ENCODE data around the gene AKT1. TPM values are rescaled to one million over a fixed set of nuclear protein-coding genes. Genes with fewer than 3 reads are reported as not detected.
"Not testable (repeated sequence)": the region's sequence is repeated elsewhere in the genome, so short reads cannot be mapped to it uniquely, and the experiment has no call there.

The AKT1 gene
- total RNA-seq, 1 donor from 2014 or later = 124 TPM

DNA sequence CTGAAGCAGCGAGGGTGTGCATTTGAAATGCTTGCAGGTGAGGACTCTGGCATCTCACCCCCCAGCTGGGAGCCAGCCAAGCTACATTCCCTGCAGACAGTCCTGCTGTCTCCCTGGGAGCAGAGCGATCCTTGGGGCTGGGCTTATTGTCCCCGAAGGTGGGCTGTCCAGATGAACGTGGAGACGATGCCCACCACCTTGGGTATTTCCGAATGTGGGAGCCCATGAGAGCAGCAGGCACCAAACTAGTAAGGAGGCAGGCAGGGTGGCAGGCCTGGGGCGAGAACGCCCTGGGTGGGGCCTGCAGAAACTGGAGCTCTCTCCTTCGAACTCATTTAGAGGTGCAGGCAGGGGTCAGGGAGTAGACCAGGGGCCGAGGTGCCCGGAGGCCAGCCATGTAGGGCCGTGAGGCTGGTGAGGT lies 23.8 kb upstream of the AKT1 start:
- no peak for DNase-seq (ENCODE audit: low spot score)

DNA sequence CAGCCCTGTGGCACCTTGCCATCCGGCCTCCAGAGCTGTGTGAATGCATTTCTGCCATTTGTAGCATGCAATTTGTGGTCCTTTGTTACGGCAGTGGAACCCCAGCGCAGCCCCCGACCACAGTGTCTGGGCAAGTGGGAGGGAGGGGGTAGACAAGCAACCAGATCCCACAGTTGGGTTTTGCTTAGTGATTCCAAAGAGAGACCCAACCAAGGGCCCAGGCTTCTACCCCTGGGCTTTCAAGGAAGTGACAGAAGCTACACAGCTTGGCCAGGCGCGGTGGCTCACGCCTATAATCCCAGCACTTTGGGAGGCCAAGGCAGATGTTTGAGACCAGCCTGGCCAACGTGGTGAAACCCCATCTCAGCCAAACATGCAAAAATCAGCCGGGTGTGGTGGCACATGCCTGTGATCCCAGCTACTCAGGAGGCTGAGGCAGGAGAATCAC lies 23.2 kb upstream of the AKT1 start:
- DNase-seq (ENCODE audit: low spot score) = no peak

DNA sequence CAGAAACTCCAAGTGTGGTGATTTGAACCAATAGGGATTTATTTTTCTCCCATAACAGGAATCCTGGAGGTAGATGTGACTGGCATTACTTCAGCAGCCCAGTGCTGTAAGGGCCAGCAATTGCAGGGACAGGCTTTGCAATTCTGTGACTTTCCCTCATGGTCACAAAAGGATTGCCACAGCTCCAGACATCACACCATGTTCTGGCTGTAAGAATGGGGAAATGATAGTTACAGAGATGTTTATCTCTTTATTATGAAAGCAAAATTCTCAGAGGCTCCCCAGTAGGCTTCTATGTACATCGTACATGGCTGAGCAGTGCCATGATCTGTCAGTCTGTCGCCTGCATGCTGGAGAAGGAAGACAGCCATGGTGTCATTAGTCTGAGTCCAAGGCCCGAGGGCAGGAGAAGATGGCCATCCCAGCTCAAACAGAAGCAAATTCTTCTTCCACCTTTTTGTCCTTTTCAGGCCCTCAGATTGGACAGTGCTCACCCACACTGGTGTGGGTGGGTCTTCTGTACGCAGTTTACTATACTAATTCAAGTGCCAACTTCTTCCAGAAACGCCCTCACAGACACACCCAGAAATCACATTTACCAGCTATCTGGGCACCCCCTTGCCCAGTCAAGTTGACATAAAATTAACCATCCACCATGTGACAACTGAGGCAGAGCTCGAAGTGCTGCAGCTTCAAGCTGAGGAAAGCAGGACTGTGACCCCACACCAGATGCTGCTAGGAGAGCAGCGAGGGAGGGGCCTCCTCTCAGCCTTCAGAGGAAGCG lies 22.6 kb upstream of the AKT1 start:
- no peak for DNase-seq (ENCODE audit: low spot score)

DNA sequence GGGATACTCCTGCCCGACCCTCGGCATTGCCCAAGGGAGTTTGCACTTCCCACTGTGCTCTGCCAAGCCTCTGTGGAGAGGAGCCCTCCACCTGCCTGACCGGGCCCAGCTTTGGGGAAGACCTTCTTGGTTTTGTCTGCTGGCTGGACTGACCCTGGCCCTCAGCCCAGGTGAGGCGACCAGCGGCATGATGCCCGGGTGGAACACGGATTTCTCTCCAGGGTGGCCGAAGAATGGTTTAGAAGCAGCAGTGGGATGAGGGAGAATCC lies 21.0 kb upstream of the AKT1 start:
- no peak for DNase-seq (ENCODE audit: low spot score)

DNA sequence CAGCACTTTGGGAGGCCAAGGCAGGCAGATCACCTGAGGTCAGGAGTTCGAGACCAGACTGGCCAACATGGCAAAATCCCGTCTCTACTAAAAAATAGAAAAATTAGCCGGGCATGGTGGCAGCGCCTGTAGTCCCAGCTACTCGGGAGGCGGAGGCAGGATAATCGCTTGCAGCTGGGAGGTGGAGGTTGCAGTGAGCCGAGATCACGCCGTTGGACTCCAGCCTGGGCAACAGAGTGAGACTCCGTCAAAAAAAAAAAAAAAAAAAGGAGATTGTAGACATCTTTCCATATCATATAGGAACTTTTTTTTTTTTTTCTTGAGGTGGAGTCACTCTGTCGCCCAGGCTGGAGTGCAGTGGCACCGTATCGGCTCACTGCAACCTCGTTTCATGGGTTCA lies 19.2 kb upstream of the AKT1 start:
- not testable (repeated sequence) for DNase-seq (ENCODE audit: low spot score)

DNA sequence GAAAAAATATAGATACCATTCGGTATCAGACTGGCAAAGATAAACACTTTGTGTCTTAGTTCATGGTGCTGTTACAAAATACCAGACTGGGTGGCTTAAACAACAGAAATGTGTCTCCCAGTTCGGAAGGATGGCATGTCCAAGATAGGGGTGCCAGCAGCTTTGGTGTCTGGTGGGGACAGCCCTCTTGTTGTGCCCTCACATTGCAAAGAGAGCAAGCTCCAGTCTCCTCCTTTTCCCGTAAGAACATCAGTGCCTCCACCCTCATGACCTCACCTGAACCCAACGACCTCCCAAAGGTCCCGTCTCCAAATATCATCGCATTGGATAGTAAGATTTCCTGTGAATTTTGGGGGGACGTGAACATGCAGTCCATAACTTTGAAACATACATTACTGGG lies 17.7 kb upstream of the AKT1 start:
- DNase-seq (ENCODE audit: low spot score) = no peak

DNA sequence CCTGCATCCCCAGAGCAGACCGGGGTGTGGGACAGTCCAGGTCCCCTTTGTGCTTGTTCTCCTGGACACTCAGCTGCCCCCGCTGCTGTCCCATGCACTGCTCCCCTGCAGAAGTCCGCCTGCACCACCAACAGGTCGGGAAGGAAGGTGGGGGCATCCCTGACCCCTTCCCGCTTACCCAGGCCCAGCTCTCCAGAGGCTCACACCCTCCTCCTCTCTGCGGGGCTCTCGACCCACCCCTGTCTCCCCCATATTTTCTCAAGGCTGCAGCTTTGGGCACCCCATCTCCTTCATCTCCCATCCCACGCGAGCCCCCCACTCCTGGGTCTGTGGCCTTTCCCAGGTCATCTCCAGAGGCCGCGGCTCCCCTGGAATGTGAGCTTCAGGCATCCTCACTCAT lies 14.8 kb upstream of the AKT1 start:
- no peak for DNase-seq (ENCODE audit: low spot score)

DNA sequence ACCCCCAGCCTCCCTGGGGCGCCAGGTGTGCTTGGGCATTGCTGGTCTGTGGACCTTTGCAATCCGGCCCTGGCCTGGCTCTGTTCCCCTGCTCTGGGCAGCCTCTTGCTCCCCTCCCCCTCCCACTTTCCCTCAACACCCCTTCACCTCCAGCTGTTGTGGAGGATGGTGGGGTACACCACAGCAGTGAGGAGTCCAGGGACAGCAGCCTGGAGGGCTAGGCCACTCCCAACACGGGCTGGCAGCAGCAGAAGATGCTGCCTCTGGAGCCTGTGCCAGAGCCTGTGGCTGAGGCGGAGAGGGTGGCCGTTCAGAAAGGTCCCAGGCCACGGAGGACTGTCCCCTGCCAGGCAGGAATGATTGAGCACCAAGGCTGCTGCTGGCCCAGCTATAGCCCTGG lies 12.9 kb upstream of the AKT1 start:
- DNase-seq (ENCODE audit: low spot score) = no peak

DNA sequence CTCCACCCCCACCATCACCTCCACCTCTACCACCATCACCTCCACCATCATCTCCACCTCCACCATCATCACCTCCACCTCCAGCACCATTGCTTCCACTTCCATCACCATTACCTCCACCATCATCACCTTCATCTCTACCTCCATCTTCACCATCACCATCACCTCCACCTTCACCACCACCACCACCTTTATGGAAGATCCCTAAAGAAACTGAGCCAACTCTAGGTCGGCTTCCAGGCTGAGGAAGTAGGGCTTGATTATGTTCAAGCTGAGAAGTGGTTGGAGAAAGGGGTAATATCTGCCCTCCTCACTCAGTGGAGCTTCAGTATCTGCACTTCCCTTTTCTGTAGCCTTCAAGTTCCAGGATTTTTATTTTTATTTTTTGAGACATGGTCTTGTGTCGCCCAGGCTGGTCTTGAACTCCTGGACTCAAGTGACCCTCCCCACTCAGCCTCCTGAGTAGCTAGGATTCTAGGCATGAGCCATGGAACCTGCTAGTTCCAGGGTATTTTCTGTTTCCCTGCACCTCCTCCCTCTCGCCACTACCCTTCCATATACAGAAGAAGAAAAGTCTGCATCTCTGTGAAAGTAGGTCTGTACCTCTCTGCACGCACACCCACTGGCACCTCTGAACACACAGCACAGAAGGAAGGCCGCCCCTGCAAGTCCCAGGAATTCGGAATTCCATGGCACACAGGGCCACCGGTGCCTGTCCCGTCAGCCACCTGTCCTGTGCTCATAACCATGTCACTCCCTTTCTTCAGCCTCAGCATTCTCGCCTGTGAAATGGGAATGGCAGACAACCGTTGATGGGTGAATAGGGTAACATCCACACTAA lies 11.3 kb upstream of the AKT1 start:
- DNase-seq (ENCODE audit: low spot score) = no peak

DNA sequence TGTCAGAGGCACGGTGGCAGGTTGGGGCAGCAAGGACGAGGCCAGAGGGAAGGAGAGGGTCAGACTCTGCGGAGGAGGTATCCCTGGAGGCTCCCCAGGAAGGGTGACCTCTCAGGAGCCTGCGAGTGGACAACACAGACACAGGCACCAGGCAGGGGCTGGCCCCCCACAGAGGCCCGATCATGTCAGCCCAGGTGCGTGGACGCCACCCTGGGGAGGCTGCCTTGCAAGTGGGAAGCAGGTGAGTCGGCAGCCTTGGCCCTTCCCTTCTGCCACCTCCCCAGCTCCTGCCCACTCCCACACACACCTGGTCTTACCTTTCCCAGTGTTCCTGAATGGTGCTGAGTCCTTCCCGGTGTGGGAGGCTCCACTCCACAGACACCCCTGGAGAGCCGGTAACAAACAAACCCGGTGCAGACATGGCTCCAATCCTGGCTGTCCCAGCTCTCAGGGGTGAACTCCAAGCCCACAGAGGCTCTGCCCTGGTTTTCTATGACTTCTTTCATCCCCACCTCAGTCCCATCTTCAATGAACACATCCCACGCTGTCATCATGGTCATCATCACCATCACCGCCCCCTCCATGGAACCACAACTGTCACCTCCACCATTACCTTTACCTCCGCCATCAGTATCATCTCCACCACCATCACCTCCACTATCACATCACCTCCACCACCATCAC lies 10.5 kb upstream of the AKT1 start:
- DNase-seq (ENCODE audit: low spot score) = no peak

DNA sequence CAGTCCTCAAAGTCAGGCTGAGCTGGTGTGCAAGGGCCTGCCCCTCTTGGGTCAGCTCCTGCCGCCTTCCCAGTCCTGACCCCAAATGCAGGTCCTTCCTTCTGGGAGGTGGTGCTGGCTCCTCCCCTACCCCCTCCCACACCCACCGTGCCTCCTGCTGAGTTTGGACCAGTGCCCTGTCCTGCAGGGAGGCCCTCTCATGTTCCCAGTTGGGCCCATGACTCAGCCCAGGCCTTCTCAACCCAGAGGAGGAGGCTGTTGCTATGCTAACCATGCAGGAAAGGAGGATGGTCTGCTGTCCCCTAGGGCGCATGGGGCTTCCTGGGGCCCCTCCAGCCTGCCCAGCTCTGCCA lies 9.8 kb upstream of the AKT1 start:
- peak; percentile 73 for DNase-seq (ENCODE audit: low spot score)

DNA sequence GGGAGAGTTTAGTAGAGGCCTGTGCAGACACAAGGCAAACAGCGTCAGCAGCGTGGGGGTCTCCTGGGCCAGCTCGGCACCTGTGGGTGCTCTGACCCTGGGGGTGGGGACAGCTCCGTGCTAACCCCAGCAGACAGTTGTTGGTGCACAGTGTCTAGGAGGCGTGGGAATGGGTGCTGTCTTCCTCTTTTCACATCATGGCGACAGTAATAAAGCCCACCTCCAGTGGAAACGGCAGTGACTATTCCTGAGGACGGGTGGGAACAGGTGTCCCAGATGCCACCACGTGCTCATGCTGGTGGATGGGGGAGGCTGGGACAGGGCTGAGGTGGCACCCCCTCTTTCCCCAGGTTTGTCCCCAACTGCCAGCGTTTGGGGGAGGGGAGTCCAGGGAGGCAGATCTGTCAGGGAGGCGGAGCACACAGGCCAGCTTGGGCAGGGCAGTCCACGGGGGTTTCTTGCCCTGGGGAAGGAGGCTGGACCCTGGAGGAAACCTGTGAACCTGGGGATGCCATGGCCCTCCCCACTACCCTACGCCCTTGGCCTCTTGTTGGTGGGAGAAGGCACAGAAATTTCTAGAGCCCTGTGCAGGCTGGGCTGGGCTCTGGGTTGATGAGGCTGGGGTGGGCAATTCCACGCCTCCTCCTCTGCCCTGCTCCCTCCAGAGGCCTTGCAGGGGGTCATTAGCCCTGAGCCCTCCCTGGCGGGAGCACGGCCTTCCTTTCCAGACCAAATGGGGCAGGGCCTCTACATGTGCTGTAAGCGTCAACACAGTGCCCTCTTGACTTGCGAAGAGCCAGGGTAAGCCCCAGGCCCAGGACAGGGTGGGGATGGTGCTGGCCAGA lies 9.2 kb upstream of the AKT1 start:
- DNase-seq (ENCODE audit: low spot score) = no peak

DNA sequence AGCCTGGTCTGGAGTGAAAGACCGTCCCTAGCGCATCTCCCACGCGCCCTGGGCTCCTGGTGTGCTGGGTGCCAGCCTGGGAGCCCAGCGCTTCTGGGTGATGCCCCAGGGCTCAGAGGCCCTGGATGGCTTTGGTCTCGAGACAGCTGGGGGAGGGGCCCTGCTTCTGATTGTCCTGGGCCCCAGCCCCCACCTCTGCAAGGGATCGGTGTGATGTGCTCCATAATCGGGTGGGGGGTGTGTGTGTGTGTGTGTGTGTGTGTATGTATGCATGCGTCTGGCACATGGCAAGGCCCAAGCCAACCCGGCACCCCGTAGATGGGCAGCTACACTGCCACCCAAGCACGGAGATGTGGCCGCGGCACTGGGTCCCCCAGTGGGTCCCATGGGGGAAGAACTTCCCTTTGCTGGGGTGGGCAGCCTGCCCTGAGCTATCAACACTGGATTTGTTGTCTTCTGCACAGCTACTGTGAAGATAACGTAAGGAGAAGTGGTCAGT lies 8.4 kb upstream of the AKT1 start:
- no peak for DNase-seq (ENCODE audit: low spot score)

DNA sequence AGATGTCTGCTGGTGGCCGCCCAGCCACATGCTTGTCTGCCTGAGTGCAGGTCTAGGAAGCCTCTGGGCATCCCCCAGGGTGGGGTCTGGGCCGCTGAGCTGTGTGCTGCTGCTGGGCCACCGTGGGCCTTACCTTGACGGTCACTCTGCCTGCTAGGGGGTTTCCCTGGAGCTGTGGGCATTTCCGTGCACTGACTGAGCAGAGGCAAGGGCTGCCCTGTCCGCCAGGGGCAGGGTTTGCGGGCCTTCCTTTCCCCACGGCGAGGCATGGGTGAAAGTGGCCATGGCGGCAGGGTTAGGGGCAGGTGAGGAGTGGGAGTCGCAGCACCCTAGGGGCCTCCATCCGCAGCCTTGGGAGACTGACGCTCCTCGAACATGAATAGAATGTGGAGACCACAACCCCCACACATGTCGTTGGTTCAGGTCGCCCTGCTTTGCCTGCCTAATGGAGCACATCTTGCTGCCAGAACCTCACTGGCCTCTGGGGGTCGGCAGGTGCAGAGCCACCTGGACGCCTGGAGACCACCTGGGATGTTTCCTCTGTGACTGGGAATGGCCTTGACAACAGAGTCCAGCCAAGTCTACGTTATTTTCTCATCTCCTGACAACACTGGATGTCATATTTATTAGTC lies 7.8 kb upstream of the AKT1 start:
- DNase-seq (ENCODE audit: low spot score) = no peak

DNA sequence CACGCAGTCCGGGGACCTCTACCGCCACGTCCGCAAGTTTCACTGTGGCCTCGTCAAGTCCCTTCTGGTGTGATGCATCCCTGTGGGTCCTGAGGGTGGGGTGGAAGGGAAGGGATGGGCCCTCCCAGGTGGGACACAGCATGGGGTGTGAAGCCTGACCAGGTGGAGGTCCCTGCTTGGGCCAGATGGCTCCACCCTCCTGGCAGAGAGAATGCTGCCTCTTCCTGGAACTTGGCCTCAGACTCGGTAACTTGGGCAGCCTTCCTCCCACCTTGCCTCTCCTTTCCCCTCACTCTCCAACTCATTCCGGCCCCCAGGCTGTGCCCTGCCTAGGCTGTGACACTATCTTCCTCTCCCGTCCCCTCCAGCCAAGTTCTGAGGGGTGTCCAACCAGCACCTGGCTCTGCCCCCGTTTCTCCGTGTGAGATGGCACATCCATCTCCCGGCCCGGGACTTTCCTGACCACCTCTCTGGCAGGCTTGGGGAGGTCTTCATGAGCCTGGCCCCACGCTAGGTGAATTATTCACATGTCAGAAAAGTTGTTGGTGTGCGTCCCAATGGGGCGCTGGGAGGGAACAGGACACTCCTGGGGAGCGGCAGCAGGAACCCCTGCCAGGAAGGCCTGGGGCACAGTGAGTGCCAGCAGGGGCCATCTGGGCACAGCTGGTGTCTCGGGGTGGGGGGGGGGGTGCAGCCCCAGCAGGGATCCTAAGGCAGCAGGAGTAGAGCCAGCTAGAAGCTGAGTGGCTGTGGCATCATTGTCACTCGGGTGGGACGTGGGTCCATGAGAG lies 7.0 kb upstream of the AKT1 start:
- no peak for DNase-seq (ENCODE audit: low spot score)

DNA sequence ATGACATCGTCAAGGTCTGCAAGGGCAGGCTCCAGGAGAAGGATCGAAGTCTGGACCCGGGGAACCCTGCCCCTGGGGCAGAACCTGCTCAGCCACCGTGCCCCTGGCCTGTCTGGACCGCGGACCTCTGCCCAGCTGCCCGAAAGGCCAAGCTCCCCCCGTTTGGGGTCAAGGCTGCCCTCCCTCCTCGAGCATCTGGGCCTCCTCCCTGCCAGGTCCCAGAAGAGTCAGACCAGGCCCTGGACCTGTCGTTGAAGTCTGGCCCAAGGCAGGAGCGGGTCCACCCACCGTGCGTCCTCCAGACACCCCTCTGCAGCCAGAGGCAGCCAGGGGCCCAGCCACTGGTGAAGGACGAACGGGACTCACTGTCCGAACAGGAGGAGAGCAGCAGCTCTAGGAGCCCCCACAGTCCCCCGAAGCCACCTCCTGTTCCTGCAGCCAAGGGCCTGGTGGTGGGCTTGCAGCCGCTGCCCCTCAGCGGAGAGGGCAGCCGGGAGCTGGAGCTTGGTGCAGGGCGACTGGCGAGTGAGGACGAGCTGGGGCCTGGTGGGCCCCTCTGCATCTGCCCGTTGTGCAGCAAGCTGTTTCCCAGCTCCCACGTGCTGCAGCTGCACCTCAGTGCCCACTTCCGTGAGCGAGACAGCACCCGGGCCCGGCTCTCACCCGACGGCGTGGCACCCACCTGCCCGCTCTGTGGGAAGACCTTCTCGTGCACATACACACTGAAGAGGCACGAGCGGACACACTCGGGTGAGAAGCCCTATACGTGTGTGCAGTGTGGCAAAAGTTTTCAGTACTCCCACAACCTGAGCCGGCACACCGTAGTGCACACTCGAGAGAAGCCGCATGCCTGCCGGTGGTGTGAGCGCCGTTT lies 6.2 kb upstream of the AKT1 start:
- DNase-seq (ENCODE audit: low spot score) = no peak

DNA sequence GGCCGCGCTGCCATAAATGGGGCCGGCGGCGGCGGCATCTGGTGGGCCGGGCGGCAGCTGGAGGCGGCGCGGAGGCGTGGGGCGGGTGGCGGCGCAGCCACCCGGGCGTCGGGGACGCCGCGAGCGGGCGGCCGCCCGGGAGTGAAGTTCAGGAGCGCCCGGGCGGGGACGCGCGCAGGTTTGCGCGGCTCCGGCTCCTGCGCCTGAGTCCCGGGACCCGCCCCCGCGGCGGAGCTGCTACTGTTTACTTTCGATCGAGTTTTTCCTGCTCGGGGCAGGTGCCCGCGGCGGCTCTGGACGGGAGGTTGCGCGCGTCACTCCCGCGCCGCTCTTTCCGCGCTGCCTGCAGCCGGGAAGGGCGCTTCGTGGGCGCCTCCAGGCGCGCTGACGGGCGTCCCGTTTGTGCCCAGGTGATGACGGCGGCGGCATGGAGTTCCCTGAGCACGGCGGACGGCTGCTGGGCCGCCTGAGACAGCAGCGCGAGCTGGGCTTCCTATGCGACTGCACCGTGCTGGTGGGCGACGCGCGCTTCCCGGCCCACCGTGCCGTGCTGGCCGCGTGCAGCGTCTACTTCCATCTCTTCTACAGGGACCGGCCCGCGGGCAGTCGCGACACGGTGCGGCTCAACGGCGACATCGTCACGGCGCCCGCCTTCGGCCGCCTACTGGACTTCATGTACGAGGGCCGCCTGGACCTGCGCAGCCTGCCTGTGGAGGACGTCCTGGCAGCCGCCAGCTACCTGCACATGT lies 5.4 kb upstream of the AKT1 start, which contains the start of gene ZBTB42:
Gene ZBTB42 (plus strand): TSS at position 331 of the 749 bp plus-strand sequence. CDS start 97 bp downstream, at position 428.
- DNase-seq (ENCODE audit: low spot score) = no peak

DNA sequence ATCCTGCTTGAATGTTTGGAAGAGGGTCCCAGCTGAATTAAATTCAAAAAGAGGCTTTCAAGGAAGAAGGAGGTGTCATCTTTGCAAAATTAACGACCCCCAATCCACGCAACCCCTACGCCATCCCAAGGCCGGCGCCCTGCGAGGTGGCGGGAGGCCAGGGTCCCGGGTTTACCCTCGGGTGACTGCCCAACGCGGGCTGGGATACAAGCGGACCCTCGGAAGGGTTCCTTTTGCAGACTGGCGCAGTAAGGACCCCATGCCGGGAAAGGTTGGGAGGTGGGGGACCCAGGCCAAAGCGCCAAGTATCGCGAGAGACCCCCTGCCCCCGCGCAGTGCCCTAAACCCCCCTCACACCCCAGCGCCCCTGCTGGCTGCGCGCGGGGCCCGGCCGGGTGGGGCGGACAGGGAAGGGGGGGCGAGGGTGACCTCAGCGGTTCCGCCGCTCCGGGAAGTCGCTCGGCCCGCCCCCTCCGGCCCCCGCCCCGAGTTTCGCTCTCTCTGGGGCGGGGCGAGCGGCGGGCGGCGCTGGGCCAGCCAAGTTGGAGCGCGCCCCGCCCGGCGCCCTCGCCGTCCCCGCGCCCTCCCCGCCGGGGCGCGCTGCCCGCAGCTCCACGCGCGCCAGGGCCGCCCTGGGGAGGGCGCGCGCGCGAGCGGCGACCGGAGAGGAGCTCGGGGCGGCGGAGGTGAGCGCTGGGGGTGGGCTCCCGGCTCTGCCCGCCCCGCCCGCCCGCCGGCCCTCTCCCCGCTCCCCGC lies 4.6 kb upstream of the AKT1 start:
- peak; percentile 90 for DNase-seq (ENCODE audit: low spot score)
